Smooth muscle cell of the brain vasculature (primary cell): ENCODE results near the gene ABHD2.
"Not testable (repeated sequence)": the region's sequence is repeated elsewhere in the genome, so short reads cannot be mapped to it uniquely, and the experiment has no call there.

Experiments
- DNase-seq: peaks from one replicate; pipeline ENCODE4 v3.0.0-alpha.2; 2012; ENCODE audit warnings: low read depth, low spot score

The ABHD2 gene

GRCh38 chr15:89139613-89140499, 51.6 kb downstream of the ABHD2 start:
- DNase-seq = no peak

GRCh38 chr15:89140595-89140994, 52.3 kb downstream of the ABHD2 start:
- DNase-seq = no peak

GRCh38 chr15:89141159-89141558, 52.9 kb downstream of the ABHD2 start:
- DNase-seq = not testable (repeated sequence)

GRCh38 chr15:89141885-89142284, 53.6 kb downstream of the ABHD2 start:
- no peak for DNase-seq

GRCh38 chr15:89142423-89142822, 54.2 kb downstream of the ABHD2 start:
- no peak for DNase-seq

GRCh38 chr15:89143503-89144162, 55.4 kb downstream of the ABHD2 start:
- DNase-seq = peak; percentile 80

- no peak for DNase-seq
Measured at GRCh38 chr15:89144491-89144890, 56.2 kb downstream of the ABHD2 start.

GRCh38 chr15:89146366-89146765, 58.1 kb downstream of the ABHD2 start:
- DNase-seq = no peak

- DNase-seq = no peak
Measured at GRCh38 chr15:89148126-89148525, 59.9 kb downstream of the ABHD2 start.

GRCh38 chr15:89149501-89150101, 61.3 kb downstream of the ABHD2 start:
- DNase-seq = no peak

GRCh38 chr15:89150287-89150686, 62.0 kb downstream of the ABHD2 start:
- DNase-seq = no peak

- DNase-seq = no peak
Measured at GRCh38 chr15:89150762-89151664, 62.8 kb downstream of the ABHD2 start.

GRCh38 chr15:89155122-89155521, 66.9 kb downstream of the ABHD2 start:
- no peak for DNase-seq

GRCh38 chr15:89155656-89156055, 67.4 kb downstream of the ABHD2 start:
- no peak for DNase-seq

- no peak for DNase-seq
Measured at GRCh38 chr15:89157061-89157460, 68.8 kb downstream of the ABHD2 start.

GRCh38 chr15:89157918-89158564, 69.8 kb downstream of the ABHD2 start:
- DNase-seq = no peak

- no peak for DNase-seq
Measured at GRCh38 chr15:89161666-89162065, 73.4 kb downstream of the ABHD2 start.

- DNase-seq = no peak
Measured at GRCh38 chr15:89163271-89164055, 75.2 kb downstream of the ABHD2 start.

GRCh38 chr15:89164712-89165211, 76.5 kb downstream of the ABHD2 start:
- no peak for DNase-seq

- DNase-seq = no peak
Measured at GRCh38 chr15:89165677-89166076, 77.4 kb downstream of the ABHD2 start.
